Measurements from ENCODE around the gene TAGLN3.

Gene TAGLN3

GRCh38 chr3:112048911-112049310, 50.2 kb downstream of the TAGLN3 start:
- no peak for DNase-seq (ENCODE audit: low read depth)

DNA sequence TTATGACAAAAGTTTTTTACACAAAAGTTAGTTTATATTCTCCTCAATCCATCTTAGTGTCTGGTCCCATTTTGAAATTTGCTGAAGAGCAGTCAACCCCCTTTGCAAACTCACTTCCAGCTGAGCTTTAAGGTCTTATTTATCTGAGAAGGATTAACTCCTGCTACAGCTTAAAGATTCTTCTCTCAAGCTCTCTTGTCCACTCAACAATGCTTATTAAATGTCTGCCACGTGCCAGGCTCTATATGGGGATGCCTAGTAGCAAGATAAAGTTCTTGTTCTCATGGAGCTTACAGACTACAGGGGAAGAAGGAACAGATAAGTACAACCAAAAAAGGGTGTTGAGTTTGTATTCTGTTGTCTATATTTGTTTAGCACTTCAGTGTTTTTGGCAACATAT, 54.5 kb downstream of the TAGLN3 start:
- DNase-seq (ENCODE audit: low read depth) = no peak

- DNase-seq (ENCODE audit: low read depth) = no peak
Observed at GRCh38 chr3:112056451-112056929, 57.8 kb downstream of the TAGLN3 start.

DNA sequence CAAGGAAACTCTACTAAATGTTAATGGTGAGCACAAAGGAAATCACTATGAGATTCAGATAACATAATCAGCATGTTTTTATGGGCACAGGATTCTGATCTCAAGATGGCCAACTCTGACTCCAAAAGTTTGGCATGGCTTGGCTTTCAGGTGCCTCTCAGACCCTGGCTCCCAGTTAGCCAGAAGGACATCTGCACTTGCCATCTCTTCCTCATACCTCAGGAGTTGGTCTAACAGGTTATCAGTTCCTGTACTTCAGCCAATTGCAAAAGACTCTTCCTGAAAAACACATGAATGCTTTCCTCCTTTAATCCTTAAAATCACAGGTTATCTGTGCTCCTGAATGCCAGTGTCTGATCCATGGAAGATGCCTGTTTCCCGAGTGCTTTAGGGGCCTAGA, 60.8 kb downstream of the TAGLN3 start:
- no peak for DNase-seq (ENCODE audit: low read depth)

GRCh38 chr3:112061152-112061551, 62.4 kb downstream of the TAGLN3 start:
- no peak for DNase-seq (ENCODE audit: low read depth)
